ENCODE measurements around the gene NLGN1. TPM values are rescaled to one million over a fixed set of nuclear protein-coding genes. Genes with fewer than 3 reads are reported as not detected.

NLGN1 gene
- total RNA-seq, 1 experiment from 2014 or later = 5.2 TPM

DNA sequence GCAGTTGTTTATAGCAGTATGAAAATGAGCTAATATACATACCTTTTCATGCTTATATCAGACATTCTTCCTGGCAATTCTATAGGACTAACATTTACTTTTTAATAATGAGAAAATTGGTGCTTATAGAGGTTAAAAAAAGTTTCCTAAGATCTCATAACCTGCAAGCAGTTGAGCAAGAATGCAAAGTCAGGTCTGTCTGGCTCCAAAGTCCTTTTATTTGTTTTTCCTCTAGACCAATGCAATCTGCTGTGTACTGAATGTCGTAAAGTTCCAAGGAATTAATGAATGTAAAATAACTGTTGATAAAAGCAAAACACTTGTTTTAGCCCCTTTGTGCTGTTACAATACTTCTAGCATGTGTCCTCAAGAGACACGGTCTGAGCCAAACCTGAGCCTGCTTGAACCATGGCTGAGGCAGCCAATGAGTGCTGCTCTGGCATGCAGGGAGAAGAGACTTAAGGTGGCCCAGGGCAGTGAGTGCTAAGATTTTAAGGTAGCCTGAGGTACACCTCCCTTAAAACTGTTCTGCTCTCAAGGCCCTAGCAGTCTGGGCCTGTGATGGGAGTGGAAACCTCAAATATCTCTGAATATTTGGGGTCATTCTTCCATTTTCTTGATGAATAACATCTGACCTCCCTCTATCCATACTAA is 906.5 kb downstream of the NLGN1 start:
- Histone ChIP-seq H2BK20ac (ENCODE audit: low read depth, low read length, poor library complexity, severe bottlenecking) (no peak overlapping the region), H4K20me1 (ENCODE audit: control insufficient read depth, insufficient read depth, insufficient read length) (no peaks in the 10 kb centered on the region), H3K18ac (ENCODE audit: insufficient read length, low read depth, low read length) (no peak overlapping the region), H2AK5ac (ENCODE audit: insufficient read length, low read length) (no peak overlapping the region), H3K56ac (ENCODE audit: insufficient read length, low read depth, low read length) (no peak overlapping the region), H4K91ac (ENCODE audit: insufficient read length, low read depth, low read length) (no peak overlapping the region), H3K79me2 (ENCODE audit: insufficient read depth, low read length) (no peaks in the 10 kb centered on the region), H3K4me1 (ENCODE audit: insufficient read depth, low read length) (peaks cover 3% of the 10 kb centered on the region; the same call in 1 of the 2 replicates), H3K4me2 (ENCODE audit: insufficient read depth, insufficient read length, low read length) (no peak overlapping the region), H2BK15ac (ENCODE audit: low read depth, low read length) (no peak overlapping the region), H3K27me3 (ENCODE audit: insufficient read depth, low read length) (no peaks in the 10 kb centered on the region; the same call in 1 of the 2 replicates), H2BK120ac (ENCODE audit: low read depth, low read length, poor library complexity, severe bottlenecking) (no peak overlapping the region), H3K23me2 (ENCODE audit: insufficient read length, low read depth, low read length, poor library complexity, severe bottlenecking) (no peaks in the 10 kb centered on the region), H3K27ac (ENCODE audit: insufficient read length, low read depth, low read length) (no peak overlapping the region), H3K9ac (ENCODE audit: extremely low read depth, insufficient read length, low read length) (no peak overlapping the region), H2BK12ac (ENCODE audit: insufficient read length, low read depth, low read length) (no peak overlapping the region), H3K23ac (ENCODE audit: insufficient read length, low read depth, low read length) (peak overlapping the region; percentile 52), H3K4ac (ENCODE audit: low read depth, low read length) (no peak overlapping the region), H2AFZ (ENCODE audit: low read length) (no peak overlapping the region), H3K79me1 (ENCODE audit: insufficient read depth, low read depth, low read length, poor library complexity, severe bottlenecking) (no peaks in the 10 kb centered on the region), H3T11ph (ENCODE audit: low read length) (no peak overlapping the region), H3K14ac (ENCODE audit: insufficient read depth, low read length) (no peak overlapping the region), H2BK5ac (ENCODE audit: insufficient read length, low read length) (no peak overlapping the region), H3K9me3 (ENCODE audit: control insufficient read depth, low read depth, low read length) (no peaks in the 10 kb centered on the region), H4K5ac (ENCODE audit: insufficient read length, low read depth, low read length) (no peak overlapping the region), H4K8ac (replicated peaks; ENCODE audit: insufficient read length, low read depth, low read length) (no peak overlapping the region)
- Mint-ChIP-seq H3K27me3 (ENCODE audit: low read depth) (no peaks in the 10 kb centered on the region), H3K9me3 (no peaks in the 10 kb centered on the region; a peak in 1 of 5 replicates), H3K27ac (no peak overlapping the region), H3K36me3 (ENCODE audit: insufficient read depth in 1 of 3, low read depth in 3 of 3) (no peaks in the 10 kb centered on the region), H3K4me1 (peaks cover 5 to 11% of the 10 kb centered on the region in 2 experiments; a peak in 3 of 4 replicates), H3K4me3 (no peak overlapping the region)
- no CpG with 5 or more reads among the region's 2 CpGs for WGBS (ENCODE audit: extremely low coverage, insufficient read length, low lambda C conversion rate)
- TF ChIP-seq, protein P1, sequence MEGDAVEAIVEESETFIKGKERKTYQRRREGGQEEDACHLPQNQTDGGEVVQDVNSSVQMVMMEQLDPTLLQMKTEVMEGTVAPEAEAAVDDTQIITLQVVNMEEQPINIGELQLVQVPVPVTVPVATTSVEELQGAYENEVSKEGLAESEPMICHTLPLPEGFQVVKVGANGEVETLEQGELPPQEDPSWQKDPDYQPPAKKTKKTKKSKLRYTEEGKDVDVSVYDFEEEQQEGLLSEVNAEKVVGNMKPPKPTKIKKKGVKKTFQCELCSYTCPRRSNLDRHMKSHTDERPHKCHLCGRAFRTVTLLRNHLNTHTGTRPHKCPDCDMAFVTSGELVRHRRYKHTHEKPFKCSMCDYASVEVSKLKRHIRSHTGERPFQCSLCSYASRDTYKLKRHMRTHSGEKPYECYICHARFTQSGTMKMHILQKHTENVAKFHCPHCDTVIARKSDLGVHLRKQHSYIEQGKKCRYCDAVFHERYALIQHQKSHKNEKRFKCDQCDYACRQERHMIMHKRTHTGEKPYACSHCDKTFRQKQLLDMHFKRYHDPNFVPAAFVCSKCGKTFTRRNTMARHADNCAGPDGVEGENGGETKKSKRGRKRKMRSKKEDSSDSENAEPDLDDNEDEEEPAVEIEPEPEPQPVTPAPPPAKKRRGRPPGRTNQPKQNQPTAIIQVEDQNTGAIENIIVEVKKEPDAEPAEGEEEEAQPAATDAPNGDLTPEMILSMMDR (conservative IDR thresholded peaks at IDR 0.05) = no peak
- no peak for DNase-seq

All from H9 (cell line).